ENCODE data around the gene FAM131A.
A peak's percentile ranks its signal among the peaks of the same experiment; 100 is the strongest.

DNA sequence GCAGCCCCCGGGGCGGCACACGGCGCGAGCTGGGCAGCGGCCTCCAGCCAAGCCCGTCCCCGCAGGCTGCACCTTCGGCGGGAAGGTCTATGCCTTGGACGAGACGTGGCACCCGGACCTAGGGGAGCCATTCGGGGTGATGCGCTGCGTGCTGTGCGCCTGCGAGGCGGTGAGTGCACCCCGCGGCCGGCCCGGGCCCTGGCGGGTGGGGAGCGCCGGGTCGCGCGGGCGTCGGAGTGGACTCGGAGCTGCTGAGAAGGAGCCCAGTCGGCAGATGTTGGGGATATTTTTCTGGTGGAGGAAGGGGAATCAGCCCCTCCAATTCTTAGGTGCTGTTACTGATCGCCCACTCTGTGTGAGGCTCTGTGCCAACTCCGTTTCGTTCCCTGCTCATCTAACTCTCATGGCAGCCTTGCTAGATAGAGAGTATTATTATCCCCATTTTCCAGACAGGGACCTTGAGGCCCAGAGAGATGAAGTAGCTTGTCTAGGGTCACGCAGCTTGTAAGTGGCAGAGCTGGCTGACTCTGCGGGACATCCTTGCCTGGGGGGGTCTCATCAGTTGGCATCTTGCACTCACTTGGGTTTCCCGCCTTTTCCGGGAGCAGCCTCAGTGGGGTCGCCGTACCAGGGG is 43.3 kb downstream of the FAM131A start:
- TF ChIP-seq ZNF274 (IDR thresholded peaks at IDR 0.05; ENCODE audit: low read depth, low read length) (no peak), YY1 (IDR thresholded peaks at IDR 0.05; ENCODE audit: insufficient read depth, insufficient read length) (no peak), SUZ12 (IDR thresholded peaks at IDR 0.05; ENCODE audit: extremely low read depth, insufficient read depth, insufficient read length) (peak; percentile 59)

Data from NT2/D1 (cell line).